Measurements from ENCODE around the gene DNPEP. TPM values are rescaled to one million over a fixed set of nuclear protein-coding genes. Genes with fewer than 3 reads are reported as not detected.
A peak's percentile ranks its signal among the peaks of the same experiment; 100 is the strongest.

DNPEP gene
- total and polyA plus RNA-seq, 2 donors (not counting 3 experiments of a cell fraction or from before 2014, with no cell fraction given), result 40.4 to 77.5 TPM

GRCh38 chr2:219433666-219434467 is 46.2 kb upstream of the DNPEP start:
- no peaks in the 10 kb centered on the region for H4K20me1 ChIP-seq (replicated peaks; ENCODE audit: control insufficient read depth, extremely low read depth, insufficient read depth, low read length)
- intact Hi-C loops (cut with micrococcal nuclease), result no loop called here

More at GRCh38 chr2:219433666-219434467, 46.2 kb upstream of the DNPEP start:
- FAIRE-seq, result no peak
- Histone ChIP-seq H3K4me3 (replicated peaks in 1 of 3; ENCODE audit: insufficient read depth in 1 of 3, low read depth in 1 of 3, low read length in 3 of 3) (no peak overlapping the region), H3K4me2 (ENCODE audit: insufficient read depth, low read length) (no peak overlapping the region), H3K27ac (ENCODE audit: insufficient read depth, low read depth, low read length) (no peak overlapping the region), H3K9me3 (replicated peaks; ENCODE audit: control insufficient read depth, insufficient read depth, low read length) (no peaks in the 10 kb centered on the region), H3K9me1 (replicated peaks; ENCODE audit: control insufficient read depth, extremely low read depth, insufficient read depth, low read length) (no peaks in the 10 kb centered on the region), H3K79me2 (ENCODE audit: control insufficient read depth, insufficient read depth, low read length) (no peaks in the 10 kb centered on the region), H3K9ac (replicated peaks; ENCODE audit: extremely low read depth, insufficient read depth, low read length) (no peak overlapping the region), H3K4me1 (ENCODE audit: control insufficient read depth, extremely low read depth, insufficient read depth, low read length) (no peaks in the 10 kb centered on the region), H3K27me3 (ENCODE audit: control insufficient read depth in 2 of 2, insufficient read depth in 2 of 2, low read length in 2 of 2) (peaks cover 21% of the 10 kb centered on the region in 2 experiments), H3K36me3 (ENCODE audit: control insufficient read depth in 2 of 2, extremely low read depth in 1 of 2, insufficient read depth in 2 of 2, low read length in 2 of 2) (no peaks in the 10 kb centered on the region), H2AFZ (ENCODE audit: low read depth, low read length) (no peak overlapping the region)
- no peak for TF ChIP-seq FOS (IDR thresholded peaks at IDR 0.05; ENCODE audit: borderline replicate concordance, insufficient read depth, low read length)
- TF ChIP-seq CTCF (IDR thresholded peaks at IDR 0.05; ENCODE audit: extremely low read depth in 1 of 2, insufficient read depth in 1 of 2, low read depth in 1 of 2, low read length in 2 of 2), result peak; percentile 24 to 39
- no peak for TF ChIP-seq MYC (IDR thresholded peaks at IDR 0.05; ENCODE audit: low read depth, low read length)
- no peak for TF ChIP-seq GATA2 (IDR thresholded peaks at IDR 0.05; ENCODE audit: insufficient read depth, insufficient read length, low read depth, low read length)
- TF ChIP-seq POLR2AphosphoS5 (IDR thresholded peaks at IDR 0.05; ENCODE audit: insufficient read depth, low read depth, low read length), result no peak
- no peak for TF ChIP-seq MAX (IDR thresholded peaks at IDR 0.05; ENCODE audit: insufficient read depth, insufficient read length)
- POLR2A ChIA-PET, result no interaction called here
- no peak for DNase-seq (ENCODE audit: low read depth, low spot score)
- dilution Hi-C loops (cut with MboI; ENCODE audit: extremely low pct_ligation_motif_present, low sequenced_read_pairs), result no loop called here
- BruUV-seq (replicated peaks), result no TSS peak
- CTCF ChIA-PET, result interaction anchor here (0.7 to 1.9 kb wide), 6 partner anchors 10 to 96 kb away, joined by 3 to 7 read pairs (median 4); no protein-coding TSS in a partner anchor
